NCI-H460 (cell line): ENCODE measurements around the gene PSPN. TPM values are rescaled to one million over a fixed set of nuclear protein-coding genes. Genes with fewer than 3 reads are reported as not detected.
A peak's percentile ranks its signal among the peaks of the same experiment; 100 is the strongest.
"Not testable (repeated sequence)": the region's sequence is repeated elsewhere in the genome, so short reads cannot be mapped to it uniquely, and the experiment has no call there.

Experiments
- DNase-seq: peaks from one replicate; pipeline ENCODE4 v3.0.0-alpha.2; 2016; ENCODE audit warnings: low read depth; ENCODE audit errors: extremely low read depth
- total RNA-seq: library from RNA; depleted of rRNA; stranded (reverse); fragments of >200 nt; shearing (Covaris generic); gene quantifications from 2 replicates; pipeline ENCODE4 v1.2.3, GENCODE V29; 2014

Gene PSPN
- total RNA-seq, 1 experiment from 2014 or later, result 1.1 TPM

GRCh38 chr19:6406401-6406800, 30.7 kb upstream of the PSPN start:
- DNase-seq, result no peak

GRCh38 chr19:6402837-6403608, 27.3 kb upstream of the PSPN start:
- DNase-seq, result no peak

- no peak for DNase-seq
Measured at GRCh38 chr19:6402058-6402457, 26.3 kb upstream of the PSPN start.

GRCh38 chr19:6400062-6400944, 24.6 kb upstream of the PSPN start:
- DNase-seq, result not testable (repeated sequence)

- DNase-seq, result no peak
Measured at GRCh38 chr19:6396305-6396704, 20.6 kb upstream of the PSPN start.

- no peak for DNase-seq
Measured at GRCh38 chr19:6394831-6395230, 19.1 kb upstream of the PSPN start.

GRCh38 chr19:6393983-6394412, 18.3 kb upstream of the PSPN start:
- DNase-seq, result peak; percentile 40

- peak; percentile 83 for DNase-seq
Measured at GRCh38 chr19:6393074-6393982, 17.6 kb upstream of the PSPN start, which contains the start of gene GTF2F1. Gene GTF2F1 (minus strand): TSS chr19:6393164. CDS start chr19:6392995, 169 bp downstream.

GRCh38 chr19:6392221-6393073, 16.7 kb upstream of the PSPN start:
- DNase-seq, result no peak

GRCh38 chr19:6387372-6387771, 11.6 kb upstream of the PSPN start:
- no peak for DNase-seq

GRCh38 chr19:6384381-6384780, 8.6 kb upstream of the PSPN start:
- DNase-seq, result no peak

GRCh38 chr19:6383188-6383587, 7.5 kb upstream of the PSPN start:
- DNase-seq, result no peak

GRCh38 chr19:6381030-6381750, 5.5 kb upstream of the PSPN start:
- no peak for DNase-seq

- DNase-seq, result no peak
Measured at GRCh38 chr19:6379744-6380143, 4.0 kb upstream of the PSPN start.

- DNase-seq, result no peak
Measured at GRCh38 chr19:6378486-6378885, 2.8 kb upstream of the PSPN start.

- no peak for DNase-seq
Measured at GRCh38 chr19:6378041-6378440, 2.3 kb upstream of the PSPN start.

GRCh38 chr19:6376512-6377190, 918 bp upstream of the PSPN start:
- DNase-seq, result no peak

- DNase-seq, result no peak
Measured at GRCh38 chr19:6374711-6375410, 872 bp downstream of the PSPN start.
